ENCODE data around the gene SLX4. TPM values are rescaled to one million over a fixed set of nuclear protein-coding genes. Genes with fewer than 3 reads are reported as not detected.
A peak's percentile ranks its signal among the peaks of the same experiment; 100 is the strongest.

SLX4 gene
- total and polyA plus RNA-seq, 9 of the 15 experiments (the other 6 are each of a cell fraction or from before 2014, with no cell fraction given) = 0.29 to 7.9 (median 3.8) TPM

DNA sequence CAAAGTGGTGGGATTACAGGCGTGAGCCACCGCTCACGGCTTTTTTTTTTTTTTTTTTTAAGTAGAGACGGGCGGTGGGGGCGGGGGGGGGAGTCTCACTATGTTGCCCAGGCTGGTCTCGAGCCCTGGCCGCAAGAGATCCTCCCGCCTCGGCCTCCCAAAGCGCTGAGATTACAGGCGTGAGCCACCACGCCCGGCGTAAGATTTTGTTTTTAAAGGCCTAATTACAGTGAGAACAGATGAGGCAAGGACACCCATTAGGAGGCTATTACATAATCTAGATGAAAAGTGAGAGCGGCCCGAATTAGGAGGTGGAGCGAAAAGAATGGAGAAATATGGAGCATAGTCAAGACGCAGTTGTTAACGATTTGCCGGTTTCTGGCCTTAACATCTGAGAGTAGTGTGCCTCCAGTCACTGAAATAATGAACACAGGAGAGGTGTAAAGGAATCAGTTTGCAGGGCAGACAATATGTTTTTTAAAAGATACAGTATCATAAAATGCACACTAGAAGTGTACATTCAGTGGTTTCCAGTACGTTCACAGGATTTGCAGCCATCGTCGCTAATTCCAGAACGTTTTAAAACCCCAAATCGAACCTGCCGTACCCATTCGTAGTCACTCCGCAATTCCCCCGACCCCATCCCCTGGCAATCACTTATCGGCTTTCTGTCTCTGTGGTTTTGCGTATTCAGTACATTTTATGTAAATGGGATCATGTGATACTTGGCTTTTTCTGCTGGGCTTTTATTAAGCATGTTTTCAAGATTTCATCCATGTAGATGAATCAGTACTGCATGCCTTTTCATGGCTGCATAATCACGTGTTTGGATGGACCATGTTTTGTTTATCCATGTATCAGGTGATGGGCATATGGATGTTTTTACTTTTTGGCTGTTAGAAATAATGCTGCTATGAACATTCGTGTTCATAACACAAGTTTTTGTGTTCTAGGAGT, 1.4 kb upstream of the SLX4 start (continued):
- no peak for TF ChIP-seq CEBPG (CRISPR knock-in tag; IDR thresholded peaks at IDR 0.05)
- TF ChIP-seq CEBPG (tag; conservative IDR thresholded peaks at IDR 0.05 in 1 of 2, IDR thresholded peaks at IDR 0.05 in 1 of 2) = peak; percentile 42 to 64; a peak in 2 of 4 replicates
- TF ChIP-seq ZBTB43 (CRISPR knock-in tag; IDR thresholded peaks at IDR 0.05) = no peak
- TF ChIP-seq JUND (IDR thresholded peaks at IDR 0.05; ENCODE audit: borderline replicate concordance, low read depth, low read length) = no peak
- TF ChIP-seq JUND (tag; IDR thresholded peaks at IDR 0.05; ENCODE audit: borderline replicate concordance, low read depth, low read length) = no peak
- TF ChIP-seq SMAD3 (CRISPR knock-in tag; conservative IDR thresholded peaks at IDR 0.05) = no peak
- TF ChIP-seq HOMEZ (CRISPR knock-in tag; IDR thresholded peaks at IDR 0.05) = no peak
- no peak for TF ChIP-seq ZNF174 (CRISPR knock-in tag; IDR thresholded peaks at IDR 0.05)
- peak; percentile 1 for TF ChIP-seq MEIS2 (IDR thresholded peaks at IDR 0.05; ENCODE audit: partially characterized antibody)
- TF ChIP-seq SMARCA5 (IDR thresholded peaks at IDR 0.05) = peak; percentile 55; the same call in 1 of the 2 replicates
- TF ChIP-seq, protein P1, sequence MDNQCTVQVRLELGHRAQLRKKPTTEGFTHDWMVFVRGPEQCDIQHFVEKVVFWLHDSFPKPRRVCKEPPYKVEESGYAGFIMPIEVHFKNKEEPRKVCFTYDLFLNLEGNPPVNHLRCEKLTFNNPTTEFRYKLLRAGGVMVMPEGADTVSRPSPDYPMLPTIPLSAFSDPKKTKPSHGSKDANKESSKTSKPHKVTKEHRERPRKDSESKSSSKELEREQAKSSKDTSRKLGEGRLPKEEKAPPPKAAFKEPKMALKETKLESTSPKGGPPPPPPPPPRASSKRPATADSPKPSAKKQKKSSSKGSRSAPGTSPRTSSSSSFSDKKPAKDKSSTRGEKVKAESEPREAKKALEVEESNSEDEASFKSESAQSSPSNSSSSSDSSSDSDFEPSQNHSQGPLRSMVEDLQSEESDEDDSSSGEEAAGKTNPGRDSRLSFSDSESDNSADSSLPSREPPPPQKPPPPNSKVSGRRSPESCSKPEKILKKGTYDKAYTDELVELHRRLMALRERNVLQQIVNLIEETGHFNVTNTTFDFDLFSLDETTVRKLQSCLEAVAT (IDR thresholded peaks at IDR 0.05) = peak in 1 of 2 experiments; percentile 42; a peak in 1 of 4 replicates
- TF ChIP-seq ETV6 (IDR thresholded peaks at IDR 0.05; ENCODE audit: borderline replicate concordance in 1 of 2, low read depth in 2 of 2, low read length in 1 of 2) = no peak
- no peak for TF ChIP-seq ETV6 (CRISPR knock-in tag; IDR thresholded peaks at IDR 0.05; ENCODE audit: borderline replicate concordance)
- TF ChIP-seq UBTF (IDR thresholded peaks at IDR 0.05; ENCODE audit: borderline replicate concordance in 1 of 2, low read depth in 2 of 2, low read length in 2 of 2) = 0 out of 4 replicates have a peak, but pooled peaks of 1 of the 2 experiments have one; percentile 31
- 0 out of 2 replicates have a peak, but pooled peaks have one; percentile 5 for TF ChIP-seq PHB2 (IDR thresholded peaks at IDR 0.05; ENCODE audit: low read depth)
- TF ChIP-seq FOXK2 (conservative IDR thresholded peaks at IDR 0.05 in 1 of 2, IDR thresholded peaks at IDR 0.05 in 1 of 2; ENCODE audit: low read depth in 2 of 2) = peak in 1 of 2 experiments; percentile 49; a peak in 2 of 4 replicates
- TF ChIP-seq SMAD1 (IDR thresholded peaks at IDR 0.05; ENCODE audit: low read depth, low read length, partially characterized antibody) = no peak
- TF ChIP-seq ZNF217 (CRISPR knock-in tag; IDR thresholded peaks at IDR 0.05) = no peak
- TF ChIP-seq ZNF384 (IDR thresholded peaks at IDR 0.05; ENCODE audit: low read depth, low read length) = peak; percentile 82
- peak; percentile 72 for TF ChIP-seq BCOR (IDR thresholded peaks at IDR 0.05)
- peak; percentile 57; the same call in 1 of the 2 replicates for TF ChIP-seq CEBPB (tag; IDR thresholded peaks at IDR 0.05)
